Keratinocyte (primary cell): ENCODE measurements around the gene NXN.

Experiments
- CTCF ChIP-seq, 3 experiments: IDR thresholded peaks in 1 of 3; conservative IDR thresholded peaks in 1 of 3; optimal IDR thresholded peaks in 1 of 3; 2 replicates in 2 of 3; 3 replicates in 1 of 3; pipeline versions ENCODE3 to v1.5.1; 2011; ENCODE audit warnings: low read length in 3 of 3, mild to moderate bottlenecking in 3 of 3, moderate library complexity in 2 of 3, control low read depth in 1 of 3, inconsistent platforms in 1 of 3; ENCODE audit not compliant: insufficient read depth in 2 of 3; ENCODE audit errors: extremely low read depth in 1 of 3
- EZH2 ChIP-seq: IDR thresholded peaks from one replicate; pipeline ENCODE4 v1.6.1; 2012; ENCODE audit warnings: inconsistent platforms, mild to moderate bottlenecking, low read length, moderate library complexity

DNA sequence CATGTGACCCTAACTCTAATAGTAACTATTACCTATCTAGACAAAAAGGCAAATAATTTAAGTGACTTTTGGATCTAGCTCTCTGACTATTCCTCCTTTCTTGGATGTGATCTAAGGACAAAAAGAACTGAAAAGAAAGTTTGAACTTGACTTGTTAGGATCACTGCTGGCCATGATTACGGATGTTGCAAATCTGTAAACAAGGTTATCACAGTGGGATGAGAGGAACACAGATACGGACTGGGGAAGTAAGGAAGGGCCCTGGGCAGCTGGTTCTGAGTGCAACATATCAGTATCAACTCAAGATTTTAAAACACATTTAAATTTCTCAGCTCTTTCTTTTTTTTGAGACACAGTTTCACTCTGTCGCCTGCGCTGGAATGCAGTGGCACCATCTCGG is 118.8 kb downstream of the NXN start:
- TF ChIP-seq CTCF (optimal IDR thresholded peaks at IDR 0.05 in 1 of 3, IDR thresholded peaks at IDR 0.05 in 1 of 3, conservative IDR thresholded peaks at IDR 0.05 in 1 of 3; ENCODE audit: extremely low read depth in 1 of 3, insufficient read depth in 2 of 3, low read length in 3 of 3) (no peak), EZH2 (no peak)
